PFSK-1 (cell line): ENCODE measurements around the gene ZAP70.

Experiments used
- FOXP2 ChIP-seq: optimal IDR thresholded peaks from 2 replicates; pipeline ENCODE3; 2011; ENCODE audit warnings: borderline replicate concordance, control low read depth, inconsistent platforms; ENCODE audit not compliant: insufficient read depth; ENCODE audit errors: extremely low read length, extremely low read depth
- POLR2AphosphoS5 ChIP-seq: IDR thresholded peaks from 2 replicates; pipeline ENCODE4 v1.6.1; 2012; ENCODE audit warnings: low read depth, mild to moderate bottlenecking, control low read depth, low read length, moderate library complexity
- SIN3A ChIP-seq: IDR thresholded peaks from 2 replicates; pipeline ENCODE4 v1.6.1; 2012; ENCODE audit warnings: mild to moderate bottlenecking, low read length, moderate library complexity, borderline replicate concordance; ENCODE audit not compliant: insufficient read depth
- TAF1 ChIP-seq: IDR thresholded peaks from 2 replicates; pipeline ENCODE4 v1.6.1; 2012; ENCODE audit warnings: low read length, control low read depth, borderline replicate concordance; ENCODE audit not compliant: insufficient read depth
- TF ChIP-seq, protein P1 (sequence below), 2 experiments: IDR thresholded peaks; 2 replicates each; pipeline versions ENCODE4 v1.6.1 to v1.8.0; 2011 to 2012; ENCODE audit warnings: low read depth in 2 of 2, low read length in 2 of 2, control low read depth in 1 of 2, inconsistent platforms in 1 of 2, mild to moderate bottlenecking in 1 of 2, moderate library complexity in 1 of 2; ENCODE audit not compliant: insufficient read depth in 1 of 2

ZAP70 gene

GRCh38 chr2:97723156-97724072 lies 10.0 kb downstream of the ZAP70 start:
- TF ChIP-seq, protein P1, sequence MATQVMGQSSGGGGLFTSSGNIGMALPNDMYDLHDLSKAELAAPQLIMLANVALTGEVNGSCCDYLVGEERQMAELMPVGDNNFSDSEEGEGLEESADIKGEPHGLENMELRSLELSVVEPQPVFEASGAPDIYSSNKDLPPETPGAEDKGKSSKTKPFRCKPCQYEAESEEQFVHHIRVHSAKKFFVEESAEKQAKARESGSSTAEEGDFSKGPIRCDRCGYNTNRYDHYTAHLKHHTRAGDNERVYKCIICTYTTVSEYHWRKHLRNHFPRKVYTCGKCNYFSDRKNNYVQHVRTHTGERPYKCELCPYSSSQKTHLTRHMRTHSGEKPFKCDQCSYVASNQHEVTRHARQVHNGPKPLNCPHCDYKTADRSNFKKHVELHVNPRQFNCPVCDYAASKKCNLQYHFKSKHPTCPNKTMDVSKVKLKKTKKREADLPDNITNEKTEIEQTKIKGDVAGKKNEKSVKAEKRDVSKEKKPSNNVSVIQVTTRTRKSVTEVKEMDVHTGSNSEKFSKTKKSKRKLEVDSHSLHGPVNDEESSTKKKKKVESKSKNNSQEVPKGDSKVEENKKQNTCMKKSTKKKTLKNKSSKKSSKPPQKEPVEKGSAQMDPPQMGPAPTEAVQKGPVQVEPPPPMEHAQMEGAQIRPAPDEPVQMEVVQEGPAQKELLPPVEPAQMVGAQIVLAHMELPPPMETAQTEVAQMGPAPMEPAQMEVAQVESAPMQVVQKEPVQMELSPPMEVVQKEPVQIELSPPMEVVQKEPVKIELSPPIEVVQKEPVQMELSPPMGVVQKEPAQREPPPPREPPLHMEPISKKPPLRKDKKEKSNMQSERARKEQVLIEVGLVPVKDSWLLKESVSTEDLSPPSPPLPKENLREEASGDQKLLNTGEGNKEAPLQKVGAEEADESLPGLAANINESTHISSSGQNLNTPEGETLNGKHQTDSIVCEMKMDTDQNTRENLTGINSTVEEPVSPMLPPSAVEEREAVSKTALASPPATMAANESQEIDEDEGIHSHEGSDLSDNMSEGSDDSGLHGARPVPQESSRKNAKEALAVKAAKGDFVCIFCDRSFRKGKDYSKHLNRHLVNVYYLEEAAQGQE (IDR thresholded peaks at IDR 0.05; ENCODE audit: insufficient read depth in 1 of 2, low read depth in 2 of 2, low read length in 2 of 2), result no peak
- no peak for TF ChIP-seq FOXP2
- TF ChIP-seq TAF1, result no peak
- TF ChIP-seq SIN3A, result no peak
- TF ChIP-seq POLR2AphosphoS5, result no peak

DNA sequence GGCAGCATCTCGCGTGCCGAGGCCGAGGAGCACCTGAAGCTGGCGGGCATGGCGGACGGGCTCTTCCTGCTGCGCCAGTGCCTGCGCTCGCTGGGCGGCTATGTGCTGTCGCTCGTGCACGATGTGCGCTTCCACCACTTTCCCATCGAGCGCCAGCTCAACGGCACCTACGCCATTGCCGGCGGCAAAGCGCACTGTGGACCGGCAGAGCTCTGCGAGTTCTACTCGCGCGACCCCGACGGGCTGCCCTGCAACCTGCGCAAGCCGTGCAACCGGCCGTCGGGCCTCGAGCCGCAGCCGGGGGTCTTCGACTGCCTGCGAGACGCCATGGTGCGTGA lies 10.7 kb downstream of the ZAP70 start:
- TF ChIP-seq TAF1 (no peak), SIN3A (no peak), FOXP2 (no peak), POLR2AphosphoS5 (no peak)

DNA sequence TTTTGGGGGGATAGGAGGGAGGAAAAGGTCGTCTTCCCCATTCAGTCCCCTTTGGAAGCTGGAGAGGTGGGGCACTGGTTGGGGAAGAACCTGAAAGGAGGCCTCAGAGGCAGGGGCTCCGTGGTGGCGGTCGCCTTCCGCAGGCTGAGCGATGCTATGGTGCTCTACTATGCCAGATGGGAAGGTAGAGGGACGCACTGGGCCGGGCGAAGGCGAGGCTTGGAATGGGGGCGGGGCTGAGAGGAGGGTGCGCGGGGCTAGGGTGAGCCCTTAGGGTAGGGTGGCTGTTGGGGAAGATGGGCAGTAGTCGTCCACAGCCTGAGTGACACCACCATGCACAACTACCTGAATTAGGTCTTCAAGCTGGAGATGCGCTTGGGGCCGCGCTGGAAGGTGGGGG lies 11.1 kb downstream of the ZAP70 start:
- no peak for TF ChIP-seq TAF1
- TF ChIP-seq POLR2AphosphoS5, result no peak
- TF ChIP-seq SIN3A, result no peak
- TF ChIP-seq FOXP2, result no peak
- TF ChIP-seq, protein P1 (IDR thresholded peaks at IDR 0.05; ENCODE audit: insufficient read depth in 1 of 2, low read depth in 2 of 2, low read length in 2 of 2), result no peak

DNA sequence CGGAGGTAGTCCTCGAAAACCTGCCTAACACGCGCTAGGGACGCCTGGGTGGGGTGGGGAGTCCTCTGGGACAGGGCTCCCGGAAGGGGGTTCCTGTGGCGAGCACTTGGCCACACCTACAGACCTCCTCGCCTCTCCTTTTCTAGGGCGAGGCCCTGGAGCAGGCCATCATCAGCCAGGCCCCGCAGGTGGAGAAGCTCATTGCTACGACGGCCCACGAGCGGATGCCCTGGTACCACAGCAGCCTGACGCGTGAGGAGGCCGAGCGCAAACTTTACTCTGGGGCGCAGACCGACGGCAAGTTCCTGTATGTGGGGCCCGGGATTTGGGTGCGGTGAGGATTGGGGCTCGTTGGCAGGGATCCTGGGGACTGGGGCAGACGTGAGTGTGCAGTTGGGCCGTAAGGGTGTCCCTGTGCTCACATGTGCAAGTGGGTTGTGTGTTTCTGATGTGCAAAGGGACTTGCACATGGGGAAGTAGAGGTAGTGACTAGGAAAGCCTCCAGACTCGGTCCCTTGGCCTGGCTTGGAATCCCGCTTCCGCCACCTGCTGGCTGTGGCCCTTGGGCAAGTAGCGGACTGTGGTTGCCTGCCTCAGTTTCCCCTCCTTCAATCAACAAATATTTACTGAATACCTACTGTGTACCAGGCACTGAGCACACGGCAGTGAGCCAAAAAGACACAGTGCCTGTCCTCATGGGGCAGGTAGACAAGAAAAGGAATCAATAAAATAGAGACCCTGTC lies 11.7 kb downstream of the ZAP70 start:
- TF ChIP-seq FOXP2 (no peak), POLR2AphosphoS5 (no peak), TAF1 (no peak), SIN3A (no peak)
- TF ChIP-seq, protein P1 (IDR thresholded peaks at IDR 0.05; ENCODE audit: insufficient read depth in 1 of 2, low read depth in 2 of 2, low read length in 2 of 2), result no peak

DNA sequence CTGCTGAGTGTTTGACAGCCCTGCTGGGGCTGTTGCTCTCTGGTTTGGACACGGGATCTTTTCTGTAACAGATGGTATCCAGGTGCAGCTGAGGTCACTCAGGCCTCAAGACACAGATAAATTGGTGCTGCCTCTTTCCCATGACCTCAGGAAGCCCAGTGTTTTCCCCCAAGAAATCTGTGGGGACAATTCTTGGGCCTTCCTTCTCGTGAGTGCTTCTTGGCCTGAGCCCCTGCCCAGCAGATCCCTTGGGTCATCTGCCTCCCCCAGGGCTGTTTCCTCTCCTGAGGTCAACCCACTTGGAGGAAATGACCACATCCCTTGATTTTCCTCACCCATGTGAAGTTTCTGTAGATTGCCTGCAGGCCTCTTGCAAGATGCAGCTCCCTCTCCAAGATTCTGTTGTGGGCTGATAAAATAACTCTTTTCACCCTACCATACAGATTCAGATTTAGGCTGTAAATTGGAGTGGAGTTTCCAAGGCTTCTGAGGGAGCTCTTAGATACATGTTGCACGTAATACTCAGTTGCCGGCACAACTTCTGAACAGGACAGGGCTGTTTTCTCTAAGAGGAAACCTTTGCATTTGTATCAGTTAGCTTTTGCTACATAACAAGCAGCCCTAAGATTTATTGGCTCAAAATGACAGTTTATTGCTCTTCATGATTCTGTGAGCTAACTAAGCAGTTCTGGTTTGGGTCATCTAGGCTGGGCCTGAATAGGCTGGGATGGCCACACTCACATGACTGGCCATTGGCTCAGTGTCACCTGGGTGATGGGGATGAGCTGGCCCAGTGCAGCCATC lies 13.1 kb downstream of the ZAP70 start:
- no peak for TF ChIP-seq TAF1
- no peak for TF ChIP-seq FOXP2
- no peak for TF ChIP-seq SIN3A
- TF ChIP-seq, protein P1 (IDR thresholded peaks at IDR 0.05; ENCODE audit: insufficient read depth in 1 of 2, low read depth in 2 of 2, low read length in 2 of 2), result no peak
- no peak for TF ChIP-seq POLR2AphosphoS5
